A549 (cell line): ENCODE data around the gene ZMYND8. TPM values are rescaled to one million over a fixed set of nuclear protein-coding genes. Genes with fewer than 3 reads are reported as not detected.

ENCODE experiments used
- ATAC-seq, 2 experiments: fragments of 200-7000 bp in 1 of 2; fragments of >200 bp in 1 of 2; cut with Nextera tagmentation in 1 of 2; cut with Tn5 transposase in 1 of 2; 3 replicates each; pipeline versions ENCODE4 v1.8.0 to v1.9.1; 2018 to 2020; ENCODE audit warnings: mild to moderate bottlenecking in 1 of 2, moderate library complexity in 1 of 2
- CTCF ChIA-PET: fragments of 300-600 bp; sonication (Branson Sonifier 250); formaldehyde crosslinking; extraction: SDS; loops from one replicate; lab custom pipeline; 2021; ENCODE audit warnings: antibody characterized with exemption, inconsistent platforms; lab: Yijun Ruan, JAX
- POLR2A ChIA-PET: fragments of 350-600 bp; formaldehyde crosslinking; extraction: SDS; loops from one replicate; lab custom pipeline; 2021; ENCODE audit warnings: antibody characterized with exemption, inconsistent platforms; lab: Yijun Ruan, JAX
- DNase-seq, 2 experiments: peaks; one replicate each; pipeline versions ENCODE4 v3.0.0 to v3.0.0-alpha.2; 2011 to 2016; ENCODE audit warnings: low read depth in 1 of 2, low spot score in 1 of 2
- FAIRE-seq: peaks from 2 replicates; lab custom pipeline; 2011; peaks lifted over from hg19 to GRCh38; lab: Jason Lieb, UNC
- H3K27ac ChIP-seq, 2 experiments: fragments of >200 bp; sonication (Bioruptor Twin); formaldehyde crosslinking; 3 replicates each; pipeline ENCODE4 v1.5.1; 2016 to 2017
- H3K4me1 ChIP-seq: fragments of >200 bp; sonication (Bioruptor Twin); formaldehyde crosslinking; 3 replicates; pipeline ENCODE4 v1.6.1; 2016
- H3K4me2 ChIP-seq: fragments of >200 bp; sonication (Bioruptor Twin); formaldehyde crosslinking; 3 replicates; pipeline ENCODE4 v1.6.1; 2016
- H3K4me3 ChIP-seq: fragments of >200 bp; sonication (Bioruptor Twin); formaldehyde crosslinking; 3 replicates; pipeline ENCODE4 v1.5.1; 2016
- H3K9me3 ChIP-seq: fragments of >200 bp; sonication (Bioruptor Twin); formaldehyde crosslinking; 3 replicates; pipeline ENCODE4 v1.6.1; 2016
- CEBPB ChIP-seq, 2 experiments: fragments of >200 bp in 1 of 2; sonication (Bioruptor Twin) in 1 of 2; formaldehyde crosslinking in 1 of 2; IDR thresholded peaks; 2 replicates each; pipeline ENCODE4 v1.6.1; 2012 to 2016
- CHD2 ChIP-seq: fragments of 150-350 bp; IDR thresholded peaks from 2 replicates; pipeline ENCODE4 v1.6.1; 2014; ENCODE audit warnings: low read length; ENCODE audit not compliant: partially characterized antibody
- CHD4 ChIP-seq: fragments of 200-600 bp; sonication (generic); IDR thresholded peaks from 2 replicates; pipeline ENCODE4 v1.6.1; 2016; ENCODE audit warnings: antibody characterized with exemption, mild to moderate bottlenecking, borderline replicate concordance
- EHMT2 ChIP-seq: fragments of 200-600 bp; sonication (generic); IDR thresholded peaks from 2 replicates; pipeline ENCODE4 v1.6.1; 2016; ENCODE audit warnings: antibody characterized with exemption, low read depth, mild to moderate bottlenecking, moderate library complexity
- ESRRA ChIP-seq: fragments of 150-350 bp; IDR thresholded peaks from 2 replicates; pipeline ENCODE4 v1.6.1; 2014; ENCODE audit warnings: mild to moderate bottlenecking, low read length, borderline replicate concordance
- GATA3 ChIP-seq: IDR thresholded peaks from 2 replicates; pipeline ENCODE4 v1.6.1; 2012; ENCODE audit warnings: borderline replicate concordance
- HEYL ChIP-seq: fragments of 250-450 bp; sonication (Bioruptor Pico); IDR thresholded peaks from 2 replicates; pipeline ENCODE4 v1.8.0; 2021; ENCODE audit warnings: mild to moderate bottlenecking, moderate library complexity
- HOXA7 ChIP-seq: fragments of 250-450 bp; sonication (Bioruptor Pico); IDR thresholded peaks from 2 replicates; pipeline ENCODE4 v1.5.0; 2020; ENCODE audit warnings: mild to moderate bottlenecking, moderate library complexity
- HOXB13 ChIP-seq: fragments of 250-450 bp; sonication (Bioruptor Pico); IDR thresholded peaks from 2 replicates; pipeline ENCODE4 v1.5.0; 2020; ENCODE audit warnings: low read depth, mild to moderate bottlenecking, moderate library complexity
- JUNB ChIP-seq: fragments of >200 bp; sonication (Bioruptor Twin); formaldehyde crosslinking; IDR thresholded peaks from 2 replicates; pipeline ENCODE4 v1.6.1; 2016
- KDM1A ChIP-seq: fragments of 200-600 bp; sonication (generic); IDR thresholded peaks from 2 replicates; pipeline ENCODE4 v1.6.1; 2016; ENCODE audit warnings: low read depth, mild to moderate bottlenecking
- MAFK ChIP-seq: fragments of 450-650 bp; IDR thresholded peaks from 2 replicates; pipeline ENCODE4 v1.6.1; 2014; ENCODE audit not compliant: partially characterized antibody
- MYC ChIP-seq: IDR thresholded peaks from 2 replicates; pipeline ENCODE4 v1.6.1; 2012; ENCODE audit warnings: mild to moderate bottlenecking, inconsistent platforms, low read length, improper control_type of control experiment, borderline replicate concordance
- NFE2L2 ChIP-seq: fragments of 150-350 bp; conservative IDR thresholded peaks from 2 replicates; pipeline ENCODE4 v1.6.1; 2014; ENCODE audit warnings: low read length
- NPAS2 ChIP-seq: fragments of 250-450 bp; sonication (Bioruptor Pico); IDR thresholded peaks from 2 replicates; pipeline ENCODE4 v1.8.0; 2022; ENCODE audit warnings: mild to moderate bottlenecking, moderate library complexity, borderline replicate concordance
- NR3C1 ChIP-seq: fragments of >200 bp; sonication (Bioruptor Twin); formaldehyde crosslinking; IDR thresholded peaks from 3 replicates; pipeline ENCODE4 v1.6.1; 2017
- PHF8 ChIP-seq: fragments of 200-600 bp; sonication (generic); IDR thresholded peaks from 2 replicates; pipeline ENCODE4 v1.6.1; 2016; ENCODE audit warnings: low read depth, mild to moderate bottlenecking, antibody characterized with exemption, moderate library complexity, borderline replicate concordance
- RFX5 ChIP-seq: fragments of 450-650 bp; IDR thresholded peaks from 2 replicates; pipeline ENCODE4 v1.7.1; 2014; ENCODE audit warnings: antibody characterized with exemption, mild to moderate bottlenecking, moderate library complexity
- RNF2 ChIP-seq: fragments of 200-600 bp; sonication (generic); IDR thresholded peaks from 2 replicates; pipeline ENCODE4 v1.6.1; 2016; ENCODE audit warnings: low read depth, mild to moderate bottlenecking, antibody characterized with exemption, moderate library complexity, borderline replicate concordance
- TP53 ChIP-seq: fragments of 250-450 bp; sonication (Bioruptor Pico); IDR thresholded peaks from 2 replicates; pipeline ENCODE4 v1.5.0; 2021; ENCODE audit warnings: mild to moderate bottlenecking, moderate library complexity
- ZC3H11A ChIP-seq: fragments of 450-650 bp; IDR thresholded peaks from 2 replicates; pipeline ENCODE4 v1.6.1; 2014; ENCODE audit warnings: antibody characterized with exemption, mild to moderate bottlenecking
- WGBS: methylation state at CpG from one replicate; pipeline ENCODE4 v1.1.6; 2017; ENCODE audit errors: missing lambda C conversion rate; 5-methylcytosine and 5-hydroxymethylcytosine counted together
- polyA plus RNA-seq, 4 experiments: library from polyadenylated mRNA; depleted of rRNA in 3 of 4; stranded (reverse); fragments of >200 nt; fragmentation: RNase III in 1 of 4; extraction: RNeasy Plus Mini Kit Qiagen cat#74134 plus additional on column Dnase treatment in 1 of 4; gene quantifications; 2 replicates in 3 of 4; 3 replicates in 1 of 4; pipeline ENCODE4 v1.2.3, GENCODE V29; 2011 to 2017
- TF ChIP-seq, protein P1 (sequence below): IDR thresholded peaks from 2 replicates; pipeline ENCODE4 v1.6.1; 2012; ENCODE audit warnings: low read depth, borderline replicate concordance
- TF ChIP-seq, protein P2 (sequence below): IDR thresholded peaks from 2 replicates; pipeline ENCODE4 v1.6.1; 2012
- TF ChIP-seq, protein P3 (sequence below): fragments of 150-350 bp; IDR thresholded peaks from 2 replicates; pipeline ENCODE4 v1.6.1; 2014; ENCODE audit warnings: low read depth, mild to moderate bottlenecking, low read length
- TF ChIP-seq, protein P4 (sequence below): IDR thresholded peaks from 2 replicates; pipeline ENCODE4 v1.6.1; 2012
- TF ChIP-seq, protein P5 (sequence below): fragments of >200 bp; sonication (Bioruptor Twin); formaldehyde crosslinking; IDR thresholded peaks from 2 replicates; pipeline ENCODE4 v1.6.1; 2016

The ZMYND8 gene
- polyA plus RNA-seq, 2 of the 4 experiments (the other 2 are of a cell fraction): 10.4 to 24.9 TPM

DNA sequence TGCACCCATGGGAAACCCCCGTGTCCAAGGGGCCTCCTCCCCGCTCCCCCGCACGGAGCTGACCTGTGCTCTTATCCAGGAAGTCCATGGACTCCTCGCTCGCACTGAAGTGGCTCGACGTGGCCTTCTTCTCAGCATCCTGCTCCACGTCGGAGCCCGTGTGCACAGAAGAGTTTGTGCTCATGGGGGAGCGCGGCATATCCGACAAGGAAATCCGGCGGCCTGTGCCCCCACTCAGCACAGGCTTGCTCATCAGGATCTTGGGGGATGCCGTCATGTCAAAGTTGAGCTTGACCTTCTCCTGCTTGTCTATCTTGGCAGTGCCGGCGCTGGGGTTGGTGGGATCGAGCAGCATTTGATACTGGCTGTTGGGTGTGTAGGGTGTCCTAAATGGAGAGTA is 80.2 kb downstream of the ZMYND8 start:
- peak overlapping the region; percentile 84 to 93 for H3K27ac ChIP-seq
- TF ChIP-seq NPAS2 (CRISPR knock-in tag) (no peak), MAFK (no peak), EHMT2 (no peak), HOXA7 (CRISPR knock-in tag) (no peak), HOXB13 (no peak), RFX5 (no peak), CEBPB (IDR thresholded peaks at IDR 0.05) (no peak), RNF2 (no peak), MYC (no peak), ESRRA (no peak), CHD4 (no peak), GATA3 (no peak), KDM1A (no peak)
- TF ChIP-seq, protein P1, sequence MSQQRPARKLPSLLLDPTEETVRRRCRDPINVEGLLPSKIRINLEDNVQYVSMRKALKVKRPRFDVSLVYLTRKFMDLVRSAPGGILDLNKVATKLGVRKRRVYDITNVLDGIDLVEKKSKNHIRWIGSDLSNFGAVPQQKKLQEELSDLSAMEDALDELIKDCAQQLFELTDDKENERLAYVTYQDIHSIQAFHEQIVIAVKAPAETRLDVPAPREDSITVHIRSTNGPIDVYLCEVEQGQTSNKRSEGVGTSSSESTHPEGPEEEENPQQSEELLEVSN: no peak
- TF ChIP-seq, protein P2, sequence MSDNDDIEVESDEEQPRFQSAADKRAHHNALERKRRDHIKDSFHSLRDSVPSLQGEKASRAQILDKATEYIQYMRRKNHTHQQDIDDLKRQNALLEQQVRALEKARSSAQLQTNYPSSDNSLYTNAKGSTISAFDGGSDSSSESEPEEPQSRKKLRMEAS: no peak
- TF ChIP-seq, protein P3, sequence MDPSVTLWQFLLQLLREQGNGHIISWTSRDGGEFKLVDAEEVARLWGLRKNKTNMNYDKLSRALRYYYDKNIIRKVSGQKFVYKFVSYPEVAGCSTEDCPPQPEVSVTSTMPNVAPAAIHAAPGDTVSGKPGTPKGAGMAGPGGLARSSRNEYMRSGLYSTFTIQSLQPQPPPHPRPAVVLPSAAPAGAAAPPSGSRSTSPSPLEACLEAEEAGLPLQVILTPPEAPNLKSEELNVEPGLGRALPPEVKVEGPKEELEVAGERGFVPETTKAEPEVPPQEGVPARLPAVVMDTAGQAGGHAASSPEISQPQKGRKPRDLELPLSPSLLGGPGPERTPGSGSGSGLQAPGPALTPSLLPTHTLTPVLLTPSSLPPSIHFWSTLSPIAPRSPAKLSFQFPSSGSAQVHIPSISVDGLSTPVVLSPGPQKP: no peak
- TF ChIP-seq, all 56 proteins: peak for 0
- ChIA-PET POLR2A (interaction anchor here (1.6 kb wide), 1 partner anchor 40 kb away, joined by 3 read pairs; no protein-coding TSS in a partner anchor), CTCF (interaction anchor here (2.7 to 14.7 kb wide), 3 partner anchors 20 to 107 kb away, joined by 11 to 684 read pairs (median 137); partner anchors contain the start of gene ZMYND8)
- H3K9me3 ChIP-seq: no peaks in the 10 kb centered on the region
- 97% methylated on average over 19 of the region's 20 CpGs for WGBS
- no peak overlapping the region for H3K4me2 ChIP-seq
- H3K4me3 ChIP-seq: no peak overlapping the region
- H3K4me1 ChIP-seq: peaks cover 70% of the 10 kb centered on the region
- ATAC-seq (no peak), FAIRE-seq (no peak), DNase-seq (no peak)

DNA sequence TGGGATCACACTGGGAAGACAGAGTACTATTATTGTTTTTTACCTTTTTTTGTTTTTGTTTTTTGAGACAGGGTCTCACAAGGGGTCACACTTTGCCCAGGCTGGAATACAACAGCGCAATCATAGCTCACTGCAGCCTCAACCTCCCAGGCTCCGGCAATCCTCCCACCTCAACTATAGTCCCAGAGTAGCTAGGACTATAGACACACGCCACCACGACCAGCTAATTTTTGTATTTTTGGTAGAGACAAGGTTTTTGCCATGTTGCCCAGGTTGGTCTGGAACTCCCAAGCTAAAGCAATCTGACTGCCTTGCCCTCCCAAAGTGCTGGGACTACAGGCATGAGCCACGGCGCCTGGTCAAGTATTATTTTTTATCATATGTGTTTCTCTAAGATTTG is 81.0 kb downstream of the ZMYND8 start:
- TF ChIP-seq HEYL (CRISPR knock-in tag): no peak
- TF ChIP-seq ESRRA: no peak
- TF ChIP-seq NR3C1: no peak
- no peak for TF ChIP-seq CHD4
- TF ChIP-seq PHF8: no peak
- TF ChIP-seq, protein P4, sequence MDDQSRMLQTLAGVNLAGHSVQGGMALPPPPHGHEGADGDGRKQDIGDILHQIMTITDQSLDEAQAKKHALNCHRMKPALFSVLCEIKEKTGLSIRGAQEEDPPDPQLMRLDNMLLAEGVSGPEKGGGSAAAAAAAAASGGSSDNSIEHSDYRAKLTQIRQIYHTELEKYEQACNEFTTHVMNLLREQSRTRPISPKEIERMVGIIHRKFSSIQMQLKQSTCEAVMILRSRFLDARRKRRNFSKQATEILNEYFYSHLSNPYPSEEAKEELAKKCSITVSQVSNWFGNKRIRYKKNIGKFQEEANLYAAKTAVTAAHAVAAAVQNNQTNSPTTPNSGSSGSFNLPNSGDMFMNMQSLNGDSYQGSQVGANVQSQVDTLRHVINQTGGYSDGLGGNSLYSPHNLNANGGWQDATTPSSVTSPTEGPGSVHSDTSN: no peak
- no peak for TF ChIP-seq CHD2
- TF ChIP-seq MYC: no peak
- TF ChIP-seq TP53 (CRISPR knock-in tag): no peak
- TF ChIP-seq GATA3: no peak
- no peak for TF ChIP-seq ZC3H11A
- TF ChIP-seq JUNB: no peak
- TF ChIP-seq RNF2: no peak
- TF ChIP-seq EHMT2: no peak
- no peak for TF ChIP-seq NFE2L2
- TF ChIP-seq, protein P5, sequence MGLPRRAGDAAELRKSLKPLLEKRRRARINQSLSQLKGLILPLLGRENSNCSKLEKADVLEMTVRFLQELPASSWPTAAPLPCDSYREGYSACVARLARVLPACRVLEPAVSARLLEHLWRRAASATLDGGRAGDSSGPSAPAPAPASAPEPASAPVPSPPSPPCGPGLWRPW: no peak
- Histone ChIP-seq H3K27ac (peak overlapping the region; percentile 84 to 93), H3K4me1 (peaks cover 70% of the 10 kb centered on the region), H3K4me2 (peak overlapping the region; percentile 74; the same call in 2 of the 3 replicates), H3K4me3 (no peak overlapping the region), H3K9me3 (no peaks in the 10 kb centered on the region)
- DNase-seq: no peak
- no peak for FAIRE-seq
- CTCF ChIA-PET: interaction anchor here (0.6 to 14.7 kb wide), 9 partner anchors 7 to 300 kb away, joined by 3 to 684 read pairs (median 11); partner anchors contain the start of gene ZMYND8
- POLR2A ChIA-PET: interaction anchor here (1.6 to 4.5 kb wide), 6 partner anchors 20 to 227 kb away, joined by 3 to 83 read pairs (median 12); partner anchors contain the start of genes NCOA3 and ZMYND8
- no peak for ATAC-seq
- WGBS: 97% methylated on average over 6 of the region's 6 CpGs
